ENCODE data around the gene SBNO2. TPM values are rescaled to one million over a fixed set of nuclear protein-coding genes. Genes with fewer than 3 reads are reported as not detected.

SBNO2 gene
- total RNA-seq, 1 donor from 2014 or later: 125 TPM

DNA sequence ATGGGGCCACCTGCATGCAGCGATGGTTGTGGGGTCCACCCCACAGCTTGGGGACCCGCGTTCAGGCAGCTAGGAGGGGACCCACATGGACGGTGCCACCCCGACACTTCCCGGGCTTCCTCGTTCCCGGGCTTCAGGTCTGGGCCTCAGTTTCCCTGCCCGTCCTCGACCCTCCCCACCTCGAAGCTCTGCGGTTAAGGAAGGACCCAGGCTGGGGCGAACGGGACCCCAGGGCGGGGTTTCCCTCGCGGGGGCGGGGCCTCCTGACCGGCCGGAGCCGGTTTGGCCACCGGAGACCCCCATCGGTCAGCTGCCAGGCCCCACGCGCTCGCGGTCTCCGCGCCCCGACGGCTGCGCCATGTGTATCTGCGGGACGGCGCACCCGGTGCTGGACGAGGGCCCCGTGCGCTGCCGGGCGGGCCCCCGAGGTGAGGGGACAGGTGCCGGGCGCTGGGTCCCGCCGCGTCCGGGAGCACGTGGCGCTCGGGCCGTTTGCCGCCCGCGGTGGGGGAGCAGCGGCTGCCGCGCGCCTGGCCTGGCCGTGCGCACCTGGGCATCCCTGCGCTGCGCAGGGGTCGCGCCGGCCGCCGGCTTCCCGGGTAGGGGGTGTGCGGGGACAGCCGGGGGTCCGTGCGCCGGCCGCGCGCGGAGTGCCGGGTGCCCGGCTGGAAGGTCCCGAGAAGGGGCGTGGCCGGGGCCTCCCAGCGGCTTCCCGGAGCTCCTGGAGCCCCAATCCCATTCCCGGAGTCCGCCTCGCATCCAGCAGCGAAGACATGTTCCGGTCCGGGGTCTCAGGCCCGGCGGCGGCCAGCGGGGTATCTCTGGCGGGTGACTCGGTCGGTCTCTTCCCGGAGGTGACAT lies 102.9 kb downstream of the SBNO2 start:
- TF ChIP-seq, protein P1, sequence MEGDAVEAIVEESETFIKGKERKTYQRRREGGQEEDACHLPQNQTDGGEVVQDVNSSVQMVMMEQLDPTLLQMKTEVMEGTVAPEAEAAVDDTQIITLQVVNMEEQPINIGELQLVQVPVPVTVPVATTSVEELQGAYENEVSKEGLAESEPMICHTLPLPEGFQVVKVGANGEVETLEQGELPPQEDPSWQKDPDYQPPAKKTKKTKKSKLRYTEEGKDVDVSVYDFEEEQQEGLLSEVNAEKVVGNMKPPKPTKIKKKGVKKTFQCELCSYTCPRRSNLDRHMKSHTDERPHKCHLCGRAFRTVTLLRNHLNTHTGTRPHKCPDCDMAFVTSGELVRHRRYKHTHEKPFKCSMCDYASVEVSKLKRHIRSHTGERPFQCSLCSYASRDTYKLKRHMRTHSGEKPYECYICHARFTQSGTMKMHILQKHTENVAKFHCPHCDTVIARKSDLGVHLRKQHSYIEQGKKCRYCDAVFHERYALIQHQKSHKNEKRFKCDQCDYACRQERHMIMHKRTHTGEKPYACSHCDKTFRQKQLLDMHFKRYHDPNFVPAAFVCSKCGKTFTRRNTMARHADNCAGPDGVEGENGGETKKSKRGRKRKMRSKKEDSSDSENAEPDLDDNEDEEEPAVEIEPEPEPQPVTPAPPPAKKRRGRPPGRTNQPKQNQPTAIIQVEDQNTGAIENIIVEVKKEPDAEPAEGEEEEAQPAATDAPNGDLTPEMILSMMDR (IDR thresholded peaks at IDR 0.05): no peak
- Histone ChIP-seq H3K27me3 (no peaks in the 10 kb centered on the region), H3K36me3 (no peaks in the 10 kb centered on the region), H3K4me3 (no peak overlapping the region), H3K4me1 (peaks cover 61% of the 10 kb centered on the region), H3K27ac (no peak overlapping the region), H3K9me3 (no peaks in the 10 kb centered on the region)
- intact Hi-C loops (cut with DNase I): no loop called here
- ATAC-seq (no peak), DNase-seq (no peak)

DNA sequence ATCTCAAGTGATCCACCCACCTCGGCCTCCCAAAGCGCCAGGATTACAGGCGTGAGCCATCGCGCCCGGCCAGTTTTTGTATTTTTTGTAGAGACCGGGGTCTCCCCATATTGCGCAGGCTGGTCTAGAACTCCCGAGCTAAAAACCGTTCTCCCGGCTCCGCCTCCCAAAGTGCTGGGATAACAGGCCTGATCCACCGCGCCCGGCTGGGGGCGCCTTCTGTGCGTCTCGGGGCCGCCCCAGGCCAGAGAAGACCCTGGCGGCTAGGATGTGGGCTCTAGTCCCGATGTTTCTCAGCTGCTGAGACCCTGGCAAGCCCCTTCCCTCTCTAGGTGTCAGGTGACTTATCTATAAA lies 103.5 kb downstream of the SBNO2 start:
- H3K4me3 ChIP-seq: no peak overlapping the region
- H3K36me3 ChIP-seq: no peaks in the 10 kb centered on the region
- ATAC-seq (no peak), DNase-seq (no peak)
- no peaks in the 10 kb centered on the region for H3K9me3 ChIP-seq
- intact Hi-C loops (cut with DNase I): no loop called here
- H3K27ac ChIP-seq: no peak overlapping the region
- no peaks in the 10 kb centered on the region for H3K27me3 ChIP-seq
- peaks cover 60% of the 10 kb centered on the region for H3K4me1 ChIP-seq
- TF ChIP-seq, protein P1 (IDR thresholded peaks at IDR 0.05): no peak

DNA sequence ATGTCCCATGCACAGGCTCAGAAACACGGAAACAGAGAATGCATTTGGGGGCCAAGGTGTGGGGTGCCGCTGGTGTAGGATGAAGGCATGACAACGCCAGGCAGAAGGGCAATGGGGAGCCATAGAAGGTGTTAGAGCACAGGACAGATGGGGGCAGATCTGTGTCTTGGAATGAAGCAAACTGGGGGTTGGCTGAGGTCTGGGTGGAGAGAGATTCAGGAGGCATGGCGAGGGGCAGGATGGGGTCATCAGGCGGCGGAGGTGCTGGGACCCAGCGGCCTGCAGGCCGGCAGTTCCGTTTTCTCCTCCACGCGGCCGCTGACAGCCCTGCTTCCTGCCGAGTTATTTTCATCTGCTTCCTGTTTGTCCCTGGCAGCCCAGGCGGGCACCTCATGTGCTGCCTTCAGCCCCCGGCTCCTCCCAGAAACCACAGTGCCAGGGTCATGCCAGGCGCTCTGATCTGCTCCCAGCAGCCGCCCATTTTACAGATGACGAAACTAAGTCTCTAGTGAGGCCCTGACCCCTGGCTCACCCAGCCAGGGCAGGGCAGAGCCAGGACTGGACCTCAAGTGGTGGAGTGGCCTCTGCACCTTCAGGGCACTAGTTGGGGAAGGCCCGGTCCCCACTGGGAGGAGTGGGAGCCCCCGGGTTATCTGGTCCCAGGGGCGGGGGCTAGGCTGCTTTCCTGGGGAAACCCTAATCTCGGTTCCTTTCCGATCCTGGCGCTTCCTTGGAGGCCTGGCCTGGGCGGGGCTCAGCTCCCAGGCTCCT lies 104.9 kb downstream of the SBNO2 start:
- Histone ChIP-seq H3K4me1 (peaks cover 60% of the 10 kb centered on the region), H3K27me3 (no peaks in the 10 kb centered on the region), H3K36me3 (no peaks in the 10 kb centered on the region), H3K4me3 (peak overlapping the region; percentile 62), H3K27ac (peak overlapping the region; percentile 78), H3K9me3 (no peaks in the 10 kb centered on the region)
- peak; percentile 92 for DNase-seq
- ATAC-seq: peak; percentile 66
- intact Hi-C loops (cut with DNase I): no loop called here
- TF ChIP-seq, protein P1 (IDR thresholded peaks at IDR 0.05): no peak

DNA sequence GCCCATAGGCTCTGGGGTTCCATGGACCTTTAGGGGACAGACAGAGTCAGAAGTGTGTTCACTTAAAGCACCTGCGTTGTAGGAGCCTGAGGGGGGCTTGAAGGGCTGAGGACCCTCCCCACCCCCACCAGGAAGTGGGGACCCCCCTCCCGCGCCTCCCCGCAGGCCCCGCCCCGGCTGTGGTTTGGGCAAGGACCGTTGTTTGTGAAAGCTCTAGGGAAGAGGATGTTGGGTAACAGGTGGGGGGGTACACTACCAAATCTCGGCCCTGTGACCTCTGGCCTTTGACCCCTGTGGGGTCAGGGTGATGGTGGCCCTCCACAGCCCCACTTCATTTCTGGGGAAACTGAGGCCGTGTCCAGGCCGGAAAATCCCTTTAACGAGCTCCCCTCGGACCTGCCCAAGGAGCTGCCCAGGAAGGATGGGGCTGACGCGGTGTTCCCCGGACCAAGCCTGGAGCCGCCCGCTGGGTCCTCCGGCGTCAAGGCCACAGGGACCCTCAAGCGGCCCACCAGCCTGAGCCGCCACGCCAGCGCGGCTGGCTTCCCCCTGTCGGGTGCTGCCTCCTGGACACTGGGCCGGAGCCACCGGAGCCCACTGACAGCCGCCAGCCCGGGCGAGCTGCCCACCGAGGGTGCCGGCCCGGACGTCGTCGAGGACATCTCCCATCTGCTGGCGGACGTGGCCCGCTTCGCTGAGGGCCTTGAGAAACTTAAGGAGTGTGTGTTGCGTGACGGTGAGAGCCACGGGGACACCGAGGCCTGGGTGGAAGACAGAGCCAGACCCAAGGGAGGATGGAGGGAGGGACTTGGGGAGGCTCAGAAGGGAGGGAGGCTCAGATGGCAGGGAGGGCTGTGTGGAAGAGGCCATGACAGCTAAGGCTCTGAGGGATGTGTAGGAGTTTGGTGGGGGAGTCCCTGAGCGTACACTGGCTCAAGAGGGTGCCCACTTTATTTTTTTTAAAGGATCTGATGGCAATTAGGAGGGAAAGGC lies 105.8 kb downstream of the SBNO2 start:
- peak; percentile 11 for ATAC-seq
- H3K9me3 ChIP-seq: no peaks in the 10 kb centered on the region
- TF ChIP-seq, protein P1 (IDR thresholded peaks at IDR 0.05): no peak
- no peak for DNase-seq
- H3K27ac ChIP-seq: peak overlapping the region; percentile 79
- no peaks in the 10 kb centered on the region for H3K36me3 ChIP-seq
- H3K27me3 ChIP-seq: no peaks in the 10 kb centered on the region
- H3K4me1 ChIP-seq: peaks cover 54% of the 10 kb centered on the region
- peak overlapping the region; percentile 62 for H3K4me3 ChIP-seq
- intact Hi-C loops (cut with DNase I): no loop called here

DNA sequence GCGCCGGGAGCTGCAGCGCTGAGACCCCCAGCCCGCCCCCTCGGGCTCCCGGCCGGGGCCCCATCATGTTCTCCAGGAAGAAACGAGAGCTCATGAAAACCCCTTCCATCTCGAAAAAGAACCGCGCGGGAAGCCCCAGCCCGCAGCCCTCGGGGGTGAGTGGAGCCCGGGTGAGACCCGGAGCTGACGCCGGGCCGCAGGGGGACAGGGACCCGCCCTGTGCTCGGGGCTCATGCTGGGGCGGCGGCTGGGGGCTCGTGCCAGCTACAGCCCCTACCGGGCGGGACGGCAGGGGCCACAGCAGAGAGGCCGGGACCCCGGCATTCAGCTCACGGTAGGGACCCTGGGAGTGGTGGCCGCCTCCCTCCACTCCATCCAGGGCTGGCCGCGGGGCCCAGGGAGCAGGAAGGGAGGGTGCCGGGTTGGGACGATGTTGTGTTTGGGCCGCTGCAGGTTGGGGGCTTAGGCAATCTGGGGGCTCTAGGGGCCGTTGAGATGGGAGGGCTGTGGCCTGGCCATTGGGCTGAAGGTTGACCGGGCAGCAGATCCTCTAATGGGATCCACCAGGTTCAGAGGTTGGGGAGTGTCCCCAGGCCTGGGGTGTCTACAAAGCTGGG lies 106.6 kb downstream of the SBNO2 start:
- TF ChIP-seq, protein P1 (IDR thresholded peaks at IDR 0.05): no peak
- DNase-seq (no peak), ATAC-seq (no peak)
- Histone ChIP-seq H3K4me3 (peak overlapping the region; percentile 62), H3K9me3 (no peaks in the 10 kb centered on the region), H3K27me3 (no peaks in the 10 kb centered on the region), H3K4me1 (peaks cover 54% of the 10 kb centered on the region), H3K36me3 (no peaks in the 10 kb centered on the region), H3K27ac (peak overlapping the region; percentile 79)
- intact Hi-C loops (cut with DNase I): no loop called here
